Measurements from ENCODE around the gene RNF149.

The RNF149 gene

DNA sequence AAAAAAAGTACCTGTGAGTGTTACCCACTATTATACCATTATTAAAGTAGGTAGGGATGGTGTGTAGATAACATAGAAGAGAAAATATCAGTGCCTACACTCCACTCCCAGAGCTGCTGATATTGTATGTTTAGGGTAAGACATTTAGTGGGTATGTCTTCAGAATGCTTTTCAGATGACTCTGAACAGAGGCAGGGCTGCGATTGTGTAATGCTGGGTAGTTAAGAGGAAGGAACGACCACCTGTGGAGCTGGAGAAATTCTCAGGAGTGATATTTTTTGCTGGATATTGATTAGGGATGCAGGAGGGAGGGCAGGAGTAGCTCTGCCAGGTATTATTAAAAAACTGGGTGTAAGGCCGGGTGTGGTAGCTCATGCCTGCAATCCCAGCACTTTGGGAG lies 53.0 kb downstream of the RNF149 start:
- TF ChIP-seq GABPA (IDR thresholded peaks at IDR 0.05; ENCODE audit: low read depth): no peak
- TF ChIP-seq, protein P1, sequence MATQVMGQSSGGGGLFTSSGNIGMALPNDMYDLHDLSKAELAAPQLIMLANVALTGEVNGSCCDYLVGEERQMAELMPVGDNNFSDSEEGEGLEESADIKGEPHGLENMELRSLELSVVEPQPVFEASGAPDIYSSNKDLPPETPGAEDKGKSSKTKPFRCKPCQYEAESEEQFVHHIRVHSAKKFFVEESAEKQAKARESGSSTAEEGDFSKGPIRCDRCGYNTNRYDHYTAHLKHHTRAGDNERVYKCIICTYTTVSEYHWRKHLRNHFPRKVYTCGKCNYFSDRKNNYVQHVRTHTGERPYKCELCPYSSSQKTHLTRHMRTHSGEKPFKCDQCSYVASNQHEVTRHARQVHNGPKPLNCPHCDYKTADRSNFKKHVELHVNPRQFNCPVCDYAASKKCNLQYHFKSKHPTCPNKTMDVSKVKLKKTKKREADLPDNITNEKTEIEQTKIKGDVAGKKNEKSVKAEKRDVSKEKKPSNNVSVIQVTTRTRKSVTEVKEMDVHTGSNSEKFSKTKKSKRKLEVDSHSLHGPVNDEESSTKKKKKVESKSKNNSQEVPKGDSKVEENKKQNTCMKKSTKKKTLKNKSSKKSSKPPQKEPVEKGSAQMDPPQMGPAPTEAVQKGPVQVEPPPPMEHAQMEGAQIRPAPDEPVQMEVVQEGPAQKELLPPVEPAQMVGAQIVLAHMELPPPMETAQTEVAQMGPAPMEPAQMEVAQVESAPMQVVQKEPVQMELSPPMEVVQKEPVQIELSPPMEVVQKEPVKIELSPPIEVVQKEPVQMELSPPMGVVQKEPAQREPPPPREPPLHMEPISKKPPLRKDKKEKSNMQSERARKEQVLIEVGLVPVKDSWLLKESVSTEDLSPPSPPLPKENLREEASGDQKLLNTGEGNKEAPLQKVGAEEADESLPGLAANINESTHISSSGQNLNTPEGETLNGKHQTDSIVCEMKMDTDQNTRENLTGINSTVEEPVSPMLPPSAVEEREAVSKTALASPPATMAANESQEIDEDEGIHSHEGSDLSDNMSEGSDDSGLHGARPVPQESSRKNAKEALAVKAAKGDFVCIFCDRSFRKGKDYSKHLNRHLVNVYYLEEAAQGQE (IDR thresholded peaks at IDR 0.05; ENCODE audit: insufficient replicate concordance, low read depth): no peak
- no peak for TF ChIP-seq SPI1 (IDR thresholded peaks at IDR 0.05; ENCODE audit: borderline replicate concordance, low read depth)
- no peak for TF ChIP-seq POLR2AphosphoS5 (IDR thresholded peaks at IDR 0.05; ENCODE audit: low read depth)
- TF ChIP-seq, protein P2, sequence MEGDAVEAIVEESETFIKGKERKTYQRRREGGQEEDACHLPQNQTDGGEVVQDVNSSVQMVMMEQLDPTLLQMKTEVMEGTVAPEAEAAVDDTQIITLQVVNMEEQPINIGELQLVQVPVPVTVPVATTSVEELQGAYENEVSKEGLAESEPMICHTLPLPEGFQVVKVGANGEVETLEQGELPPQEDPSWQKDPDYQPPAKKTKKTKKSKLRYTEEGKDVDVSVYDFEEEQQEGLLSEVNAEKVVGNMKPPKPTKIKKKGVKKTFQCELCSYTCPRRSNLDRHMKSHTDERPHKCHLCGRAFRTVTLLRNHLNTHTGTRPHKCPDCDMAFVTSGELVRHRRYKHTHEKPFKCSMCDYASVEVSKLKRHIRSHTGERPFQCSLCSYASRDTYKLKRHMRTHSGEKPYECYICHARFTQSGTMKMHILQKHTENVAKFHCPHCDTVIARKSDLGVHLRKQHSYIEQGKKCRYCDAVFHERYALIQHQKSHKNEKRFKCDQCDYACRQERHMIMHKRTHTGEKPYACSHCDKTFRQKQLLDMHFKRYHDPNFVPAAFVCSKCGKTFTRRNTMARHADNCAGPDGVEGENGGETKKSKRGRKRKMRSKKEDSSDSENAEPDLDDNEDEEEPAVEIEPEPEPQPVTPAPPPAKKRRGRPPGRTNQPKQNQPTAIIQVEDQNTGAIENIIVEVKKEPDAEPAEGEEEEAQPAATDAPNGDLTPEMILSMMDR (IDR thresholded peaks at IDR 0.05; ENCODE audit: insufficient read depth, low read length): no peak
- Histone ChIP-seq H3K27me3 (ENCODE audit: insufficient read depth, poor library complexity, severe bottlenecking) (no peaks in the 10 kb centered on the region), H3K4me3 (replicated peaks; ENCODE audit: insufficient read depth, low read length) (no peak overlapping the region), H3K27ac (replicated peaks) (no peak overlapping the region)
- DNase-seq (ENCODE audit: low read depth in 1 of 2, low spot score in 1 of 2): no peak

DNA sequence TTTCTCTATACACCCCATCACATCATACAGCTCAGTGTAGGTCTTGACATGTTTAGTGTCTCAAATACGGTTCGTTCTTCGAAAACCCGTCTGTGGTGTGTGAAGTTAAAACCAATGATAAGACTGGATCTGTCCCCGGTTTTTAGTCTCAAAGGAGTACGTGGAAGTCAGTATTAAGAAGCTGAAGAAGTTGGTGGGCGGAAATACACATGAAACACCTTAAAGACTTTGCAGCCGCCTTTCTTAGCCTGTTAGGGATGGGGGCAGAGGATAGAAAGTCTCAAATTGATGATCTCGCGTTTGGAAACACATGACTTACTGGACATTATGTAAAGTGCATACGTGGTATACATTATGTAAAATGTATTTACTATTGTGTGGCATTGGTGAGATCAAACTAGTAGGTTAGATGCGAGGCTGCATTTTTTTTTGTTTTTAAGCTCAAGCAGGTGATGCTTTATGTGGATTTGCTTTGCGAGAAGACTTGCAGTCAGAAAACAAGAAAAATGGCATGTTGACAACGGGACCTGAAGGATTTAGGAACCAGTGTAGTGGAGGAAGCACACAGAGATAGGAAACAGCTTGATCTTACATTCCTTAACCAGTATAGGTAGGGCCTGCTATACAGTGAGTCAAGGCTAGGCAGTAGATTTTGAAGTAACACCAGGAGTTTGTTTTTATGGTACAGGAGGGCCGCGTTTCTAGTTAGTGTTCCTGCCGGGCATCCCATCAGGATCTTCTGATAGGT lies 54.6 kb downstream of the RNF149 start:
- Histone ChIP-seq H3K27me3 (ENCODE audit: insufficient read depth, poor library complexity, severe bottlenecking) (no peaks in the 10 kb centered on the region), H3K27ac (replicated peaks) (peak overlapping the region; percentile 84), H3K4me3 (replicated peaks; ENCODE audit: insufficient read depth, low read length) (peak overlapping the region; percentile 67)
- TF ChIP-seq, protein P2 (IDR thresholded peaks at IDR 0.05; ENCODE audit: insufficient read depth, low read length): no peak
- TF ChIP-seq SPI1 (IDR thresholded peaks at IDR 0.05; ENCODE audit: borderline replicate concordance, low read depth) (no peak), GABPA (IDR thresholded peaks at IDR 0.05; ENCODE audit: low read depth) (no peak)
- TF ChIP-seq, protein P1 (IDR thresholded peaks at IDR 0.05; ENCODE audit: insufficient replicate concordance, low read depth): no peak
- no peak for DNase-seq (ENCODE audit: low read depth in 1 of 2, low spot score in 1 of 2)

DNA sequence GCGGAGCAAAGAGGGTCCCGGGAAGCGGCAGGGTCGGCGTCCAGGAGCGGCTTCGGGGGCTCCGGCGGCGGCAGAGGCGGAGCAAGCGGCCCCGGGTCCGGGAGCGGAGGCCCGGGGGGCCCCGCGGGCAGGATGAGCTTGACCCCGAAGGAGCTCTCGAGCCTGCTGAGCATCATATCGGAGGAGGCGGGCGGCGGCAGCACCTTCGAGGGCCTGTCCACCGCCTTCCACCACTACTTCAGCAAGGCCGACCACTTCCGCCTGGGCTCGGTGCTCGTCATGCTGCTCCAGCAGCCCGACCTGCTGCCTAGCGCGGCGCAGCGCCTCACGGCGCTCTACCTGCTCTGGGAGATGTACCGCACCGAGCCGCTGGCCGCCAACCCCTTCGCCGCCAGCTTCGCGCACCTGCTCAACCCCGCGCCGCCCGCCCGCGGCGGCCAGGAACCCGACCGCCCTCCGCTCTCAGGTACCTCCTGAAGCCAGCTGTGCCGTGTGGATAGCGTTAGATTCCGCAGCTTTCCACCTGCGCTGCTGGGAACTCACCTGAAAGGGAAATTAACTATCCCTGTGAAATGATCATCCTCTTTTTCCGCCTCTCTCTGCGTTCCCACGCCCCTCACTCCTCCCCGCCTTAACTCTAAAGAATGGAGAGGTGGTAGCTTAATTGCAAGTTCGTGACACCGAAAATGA lies 55.3 kb downstream of the RNF149 start:
- Histone ChIP-seq H3K27ac (replicated peaks) (peak overlapping the region; percentile 84), H3K27me3 (ENCODE audit: insufficient read depth, poor library complexity, severe bottlenecking) (no peaks in the 10 kb centered on the region), H3K4me3 (replicated peaks; ENCODE audit: insufficient read depth, low read length) (peak overlapping the region; percentile 67)
- TF ChIP-seq, protein P2 (IDR thresholded peaks at IDR 0.05; ENCODE audit: insufficient read depth, low read length): no peak
- TF ChIP-seq, protein P1 (IDR thresholded peaks at IDR 0.05; ENCODE audit: insufficient replicate concordance, low read depth): no peak
- peak; percentile 31; the same call in 1 of the 2 replicates for TF ChIP-seq SPI1 (IDR thresholded peaks at IDR 0.05; ENCODE audit: borderline replicate concordance, low read depth)
- TF ChIP-seq GABPA (IDR thresholded peaks at IDR 0.05; ENCODE audit: low read depth): no peak
- DNase-seq (ENCODE audit: low read depth in 1 of 2, low spot score in 1 of 2): peak; percentile 72 to 75
